ENCODE results near the gene POU4F1. TPM values are rescaled to one million over a fixed set of nuclear protein-coding genes. Genes with fewer than 3 reads are reported as not detected.

POU4F1 gene
- total and polyA plus RNA-seq, 10 donors, result 0.03 to 0.17 (median 0.08) TPM; not detected in 6

DNA sequence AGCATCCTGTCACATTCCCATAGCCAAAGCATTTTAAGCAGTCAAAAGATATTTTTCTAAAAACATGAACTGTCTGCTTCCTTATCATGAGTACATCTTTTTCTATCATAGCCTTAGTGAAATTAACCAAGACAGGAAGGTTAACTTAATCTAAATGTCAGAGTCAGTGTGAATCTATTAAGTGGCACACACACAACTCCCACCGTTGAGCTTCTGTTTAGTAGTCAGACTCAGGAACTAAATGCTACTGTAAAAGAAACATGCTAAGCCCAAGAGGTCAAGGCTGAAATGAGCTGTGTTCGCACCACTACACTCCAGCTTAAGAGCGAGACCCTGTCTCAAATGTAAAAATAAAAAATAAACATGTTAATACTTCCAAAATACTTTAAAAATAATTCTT is 7.7 kb upstream of the POU4F1 start:
- Histone ChIP-seq H3K27me3 (replicated peaks in 1 of 7) (peaks cover 9 to 59% (median 46%) of the 10 kb centered on the region in 7 donors), H3K9me3 (no peaks in the 10 kb centered on the region), H3K4me1 (peaks cover 16 to 38% (median 31%) of the 10 kb centered on the region in 6 donors), H3K36me3 (peaks cover 0 to 27% (median 8%) of the 10 kb centered on the region in 6 donors), H3K27ac (no peak overlapping the region), H3K4me3 (no peak overlapping the region)
- no peak for DNase-seq
- 60 to 77% (median 63%) methylated on average over 3 of the region's 3 CpGs for WGBS, 5 donors
- intact Hi-C loops (cut with DNase I; ENCODE audit: low total_unique reads), result no loop called here
- TF ChIP-seq POLR2A (IDR thresholded peaks at IDR 0.05), result no peak
- TF ChIP-seq, protein P1, sequence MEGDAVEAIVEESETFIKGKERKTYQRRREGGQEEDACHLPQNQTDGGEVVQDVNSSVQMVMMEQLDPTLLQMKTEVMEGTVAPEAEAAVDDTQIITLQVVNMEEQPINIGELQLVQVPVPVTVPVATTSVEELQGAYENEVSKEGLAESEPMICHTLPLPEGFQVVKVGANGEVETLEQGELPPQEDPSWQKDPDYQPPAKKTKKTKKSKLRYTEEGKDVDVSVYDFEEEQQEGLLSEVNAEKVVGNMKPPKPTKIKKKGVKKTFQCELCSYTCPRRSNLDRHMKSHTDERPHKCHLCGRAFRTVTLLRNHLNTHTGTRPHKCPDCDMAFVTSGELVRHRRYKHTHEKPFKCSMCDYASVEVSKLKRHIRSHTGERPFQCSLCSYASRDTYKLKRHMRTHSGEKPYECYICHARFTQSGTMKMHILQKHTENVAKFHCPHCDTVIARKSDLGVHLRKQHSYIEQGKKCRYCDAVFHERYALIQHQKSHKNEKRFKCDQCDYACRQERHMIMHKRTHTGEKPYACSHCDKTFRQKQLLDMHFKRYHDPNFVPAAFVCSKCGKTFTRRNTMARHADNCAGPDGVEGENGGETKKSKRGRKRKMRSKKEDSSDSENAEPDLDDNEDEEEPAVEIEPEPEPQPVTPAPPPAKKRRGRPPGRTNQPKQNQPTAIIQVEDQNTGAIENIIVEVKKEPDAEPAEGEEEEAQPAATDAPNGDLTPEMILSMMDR (IDR thresholded peaks at IDR 0.05 in 8 of 11, conservative IDR thresholded peaks at IDR 0.05 in 3 of 11), result no peak
- TF ChIP-seq POLR2AphosphoS5 (IDR thresholded peaks at IDR 0.05), result no peak

DNA sequence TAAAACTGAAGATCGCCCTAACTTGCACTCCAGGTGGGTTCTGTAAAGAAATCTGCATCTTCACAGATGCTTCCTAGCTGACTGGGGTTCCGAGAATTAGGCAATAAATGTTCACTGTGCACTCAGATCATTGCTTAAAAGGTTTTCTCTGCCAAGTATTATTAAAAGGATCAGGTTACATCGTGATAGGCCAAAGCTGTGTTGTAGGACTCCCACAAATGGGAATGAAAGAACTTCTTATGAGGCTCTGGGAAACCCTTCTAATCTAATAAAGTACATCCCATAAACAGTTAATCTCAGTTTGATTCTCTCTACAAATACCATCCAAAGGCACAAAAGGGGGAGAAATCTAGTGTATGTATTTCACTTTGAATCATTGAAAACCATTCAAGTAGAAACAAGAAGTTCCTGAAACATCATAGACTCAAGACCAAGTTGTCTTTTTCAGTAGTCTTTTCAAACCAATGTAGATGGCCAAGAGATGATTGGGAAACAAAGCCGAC is 7.1 kb upstream of the POU4F1 start:
- intact Hi-C loops (cut with DNase I; ENCODE audit: low total_unique reads), result no loop called here
- no peak overlapping the region for H3K4me3 ChIP-seq
- peaks cover 0 to 21% (median 4%) of the 10 kb centered on the region in 6 donors for H3K36me3 ChIP-seq
- H3K9me3 ChIP-seq, result no peaks in the 10 kb centered on the region
- peaks cover 11 to 65% (median 52%) of the 10 kb centered on the region in 7 donors for H3K27me3 ChIP-seq (replicated peaks in 1 of 7)
- WGBS, 5 donors, result 52 to 68% (median 57%) methylated on average over 4 of the region's 4 CpGs
- DNase-seq, result no peak
- peaks cover 16 to 39% (median 31%) of the 10 kb centered on the region in 6 donors for H3K4me1 ChIP-seq
- TF ChIP-seq POLR2A (IDR thresholded peaks at IDR 0.05) (no peak), POLR2AphosphoS5 (IDR thresholded peaks at IDR 0.05) (no peak)
- TF ChIP-seq, protein P1 (IDR thresholded peaks at IDR 0.05 in 8 of 11, conservative IDR thresholded peaks at IDR 0.05 in 3 of 11), result no peak
- no peak overlapping the region for H3K27ac ChIP-seq

GRCh38 chr13:78609464-78610205 is 6.3 kb upstream of the POU4F1 start:
- 15 to 24% (median 18%) methylated on average over 31 to 33 of the region's 33 CpGs for WGBS, 5 donors
- Histone ChIP-seq H3K27ac (no peak overlapping the region), H3K4me1 (peaks cover 16 to 44% (median 31%) of the 10 kb centered on the region in 6 donors), H3K9me3 (no peaks in the 10 kb centered on the region), H3K36me3 (peaks cover 0 to 13% (median 1%) of the 10 kb centered on the region in 6 donors), H3K27me3 (replicated peaks in 1 of 7) (peaks cover 11 to 73% (median 60%) of the 10 kb centered on the region in 7 donors), H3K4me3 (peak overlapping the region; percentile 31 to 68 (median 42))
- TF ChIP-seq POLR2A (IDR thresholded peaks at IDR 0.05) (no peak), POLR2AphosphoS5 (IDR thresholded peaks at IDR 0.05) (peak in 2 of 3 donors; percentile 11 to 27)
- TF ChIP-seq, protein P1 (IDR thresholded peaks at IDR 0.05 in 8 of 11, conservative IDR thresholded peaks at IDR 0.05 in 3 of 11), result no peak
- intact Hi-C loops (cut with DNase I; ENCODE audit: low total_unique reads), result no loop called here
- DNase-seq, result peak; percentile 74
